SK-N-SH treated with all-trans-retinoic acid at 6 μM for 48 hours (cell line): ENCODE measurements around the gene LILRB1.

Experiments
- ATAC-seq: fragments of 200-7000 bp; cut with Tn5 transposase; 3 replicates; pipeline ENCODE4 v1.9.1; 2020; ENCODE audit warnings: mild to moderate bottlenecking, moderate library complexity
- ARNTL ChIP-seq: fragments of 450-650 bp; formaldehyde crosslinking; IDR thresholded peaks from 2 replicates; pipeline ENCODE4 v1.5.0; 2020; ENCODE audit warnings: low read depth, mild to moderate bottlenecking, moderate library complexity, borderline replicate concordance
- BACH2 ChIP-seq: fragments of 250-450 bp; sonication (Bioruptor Pico); IDR thresholded peaks from 2 replicates; pipeline ENCODE4 v1.9.0; 2021; ENCODE audit warnings: mild to moderate bottlenecking, borderline replicate concordance
- CREB5 ChIP-seq: fragments of 250-450 bp; sonication (Bioruptor Pico); IDR thresholded peaks from 2 replicates; pipeline ENCODE4 v1.5.1; 2020; ENCODE audit warnings: low read depth, mild to moderate bottlenecking, moderate library complexity
- CSDC2 ChIP-seq: fragments of 250-450 bp; sonication (Bioruptor Pico); IDR thresholded peaks from 2 replicates; pipeline ENCODE4 v1.5.0; 2020; ENCODE audit warnings: mild to moderate bottlenecking, moderate library complexity
- CSRNP3 ChIP-seq: fragments of 250-450 bp; sonication (Bioruptor Pico); IDR thresholded peaks from 2 replicates; pipeline ENCODE4 v1.5.1; 2021; ENCODE audit warnings: mild to moderate bottlenecking, moderate library complexity
- ESRRG ChIP-seq: fragments of 250-450 bp; sonication (Bioruptor Pico); IDR thresholded peaks from 2 replicates; pipeline ENCODE4 v1.6.1; 2021; ENCODE audit warnings: mild to moderate bottlenecking
- GLIS3 ChIP-seq: fragments of 250-450 bp; sonication (Bioruptor Pico); IDR thresholded peaks from 2 replicates; pipeline ENCODE4 v1.5.0; 2020; ENCODE audit warnings: mild to moderate bottlenecking, moderate library complexity
- OSR1 ChIP-seq: fragments of 250-450 bp; sonication (Bioruptor Pico); IDR thresholded peaks from 2 replicates; pipeline ENCODE4 v1.8.0; 2022; ENCODE audit warnings: moderate library complexity, mild to moderate bottlenecking, inconsistent platforms
- PPARA ChIP-seq: fragments of 250-450 bp; sonication (Bioruptor Pico); IDR thresholded peaks from 2 replicates; pipeline ENCODE4 v1.5.0; 2020; ENCODE audit warnings: mild to moderate bottlenecking, borderline replicate concordance
- RARB ChIP-seq: fragments of 250-450 bp; sonication (Bioruptor Pico); IDR thresholded peaks from 2 replicates; pipeline ENCODE4 v1.8.0; 2021; ENCODE audit warnings: mild to moderate bottlenecking, moderate library complexity
- SNAI2 ChIP-seq: fragments of 250-450 bp; sonication (Bioruptor Pico); IDR thresholded peaks from 2 replicates; pipeline ENCODE4 v1.5.0; 2020; ENCODE audit warnings: mild to moderate bottlenecking, moderate library complexity
- TOX ChIP-seq: fragments of 250-450 bp; sonication (Bioruptor Pico); IDR thresholded peaks from 2 replicates; pipeline ENCODE4 v1.8.0; 2021; ENCODE audit warnings: mild to moderate bottlenecking, moderate library complexity, borderline replicate concordance
- TSHZ2 ChIP-seq: fragments of 250-450 bp; sonication (Bioruptor Pico); IDR thresholded peaks from 2 replicates; pipeline ENCODE4 v1.5.0; 2020; ENCODE audit warnings: mild to moderate bottlenecking, moderate library complexity
- ZFP3 ChIP-seq: fragments of 250-450 bp; sonication (Bioruptor Pico); IDR thresholded peaks from 2 replicates; pipeline ENCODE4 v1.5.0; 2020; ENCODE audit warnings: mild to moderate bottlenecking, moderate library complexity
- ZFP30 ChIP-seq: fragments of 450-650 bp; formaldehyde crosslinking; IDR thresholded peaks from 2 replicates; pipeline ENCODE4 v1.5.0; 2022; ENCODE audit warnings: mild to moderate bottlenecking, moderate library complexity
- ZNF565 ChIP-seq: fragments of 450-650 bp; formaldehyde crosslinking; conservative IDR thresholded peaks from 2 replicates; pipeline ENCODE4 v1.5.0; 2020; ENCODE audit warnings: low read depth, mild to moderate bottlenecking, moderate library complexity
- ZNF70 ChIP-seq: fragments of 450-650 bp; formaldehyde crosslinking; IDR thresholded peaks from 2 replicates; pipeline ENCODE4 v1.5.0; 2020; ENCODE audit warnings: mild to moderate bottlenecking, moderate library complexity
- ZNF8 ChIP-seq: fragments of 450-650 bp; formaldehyde crosslinking; IDR thresholded peaks from 2 replicates; pipeline ENCODE4 v1.5.0; 2020; ENCODE audit warnings: mild to moderate bottlenecking, moderate library complexity
- TF ChIP-seq, protein P1 (sequence below): fragments of 250-450 bp; sonication (Bioruptor Pico); IDR thresholded peaks from 2 replicates; pipeline ENCODE4 v1.8.0; 2021; ENCODE audit warnings: low read depth, mild to moderate bottlenecking, moderate library complexity, borderline replicate concordance
- TF ChIP-seq, protein P2 (sequence below): fragments of 250-450 bp; sonication (Bioruptor Pico); IDR thresholded peaks from 2 replicates; pipeline ENCODE4 v1.8.0; 2020; ENCODE audit warnings: mild to moderate bottlenecking, moderate library complexity, borderline replicate concordance

LILRB1 gene

DNA sequence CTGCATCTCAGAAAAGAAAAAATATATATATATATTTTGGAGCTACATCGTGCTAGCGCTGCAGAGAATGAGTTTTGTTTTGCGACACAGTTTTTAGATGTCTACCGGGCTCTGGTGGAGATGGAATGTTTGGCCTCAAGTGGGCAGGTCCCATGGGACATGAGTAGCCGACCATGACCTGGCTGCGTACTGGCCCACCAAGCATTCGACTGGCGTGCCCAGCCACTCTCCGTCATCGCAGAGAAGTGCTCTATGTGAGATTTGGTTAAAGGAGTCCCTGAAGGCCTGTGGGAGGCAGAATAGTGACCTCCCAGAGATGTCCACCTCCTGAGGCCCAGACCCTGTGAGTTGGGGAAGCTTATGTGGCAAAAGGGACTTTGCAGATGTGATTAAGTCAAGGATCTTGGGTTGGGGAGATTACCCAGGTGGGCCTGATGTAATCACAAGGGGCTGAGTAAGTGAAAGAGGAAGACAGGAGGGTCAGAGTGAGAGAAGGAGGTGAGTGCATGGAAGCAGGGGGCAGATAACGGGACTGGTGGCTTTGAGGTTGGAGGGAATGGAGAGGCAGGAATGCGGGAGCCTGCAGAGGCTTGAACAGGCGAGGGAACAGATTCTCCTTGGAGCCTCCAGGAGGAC is 31.7 kb downstream of the LILRB1 start:
- TF ChIP-seq CSRNP3 (CRISPR knock-in tag) = no peak
- TF ChIP-seq BACH2 (CRISPR knock-in tag) = no peak
- no peak for TF ChIP-seq ARNTL
- no peak for ATAC-seq

DNA sequence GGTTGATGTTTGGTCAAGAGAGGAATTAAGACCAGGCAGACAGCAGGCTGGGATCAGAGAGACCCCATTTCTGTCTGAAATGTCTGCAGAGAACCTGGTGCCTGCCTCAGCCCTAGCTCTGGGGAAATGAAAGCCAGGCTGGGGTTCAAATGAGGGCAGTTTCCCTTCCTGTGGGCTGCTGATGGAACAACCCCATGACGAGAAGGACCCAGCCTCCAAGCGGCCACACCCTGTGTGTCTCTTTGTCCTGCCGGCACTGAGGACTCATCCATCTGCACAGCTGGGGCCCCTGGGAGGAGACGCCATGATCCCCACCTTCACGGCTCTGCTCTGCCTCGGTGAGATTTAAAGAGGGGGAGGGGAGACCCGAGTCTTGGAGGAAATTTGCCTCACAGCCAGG is 32.4 kb downstream of the LILRB1 start, which contains the start of gene LILRB4:
TSS of gene LILRB4 (plus strand) at position 256 of the 400 bp plus-strand sequence. CDS start at position 305, 49 bp downstream.
- no peak for ATAC-seq
- TF ChIP-seq PPARA (CRISPR knock-in tag) (no peak), GLIS3 (CRISPR knock-in tag) (no peak), ZFP3 (CRISPR knock-in tag) (no peak), CSRNP3 (CRISPR knock-in tag) (no peak), CSDC2 (no peak), SNAI2 (no peak), TSHZ2 (CRISPR knock-in tag) (no peak), ZNF8 (CRISPR knock-in tag) (no peak), ZFP30 (CRISPR knock-in tag) (no peak), TOX (CRISPR knock-in tag) (no peak), ESRRG (no peak), BACH2 (CRISPR knock-in tag) (no peak), RARB (CRISPR knock-in tag) (no peak), OSR1 (CRISPR knock-in tag) (no peak), CREB5 (CRISPR knock-in tag) (no peak), ZNF565 (no peak), ZNF70 (CRISPR knock-in tag) (no peak)
- TF ChIP-seq, protein P1, sequence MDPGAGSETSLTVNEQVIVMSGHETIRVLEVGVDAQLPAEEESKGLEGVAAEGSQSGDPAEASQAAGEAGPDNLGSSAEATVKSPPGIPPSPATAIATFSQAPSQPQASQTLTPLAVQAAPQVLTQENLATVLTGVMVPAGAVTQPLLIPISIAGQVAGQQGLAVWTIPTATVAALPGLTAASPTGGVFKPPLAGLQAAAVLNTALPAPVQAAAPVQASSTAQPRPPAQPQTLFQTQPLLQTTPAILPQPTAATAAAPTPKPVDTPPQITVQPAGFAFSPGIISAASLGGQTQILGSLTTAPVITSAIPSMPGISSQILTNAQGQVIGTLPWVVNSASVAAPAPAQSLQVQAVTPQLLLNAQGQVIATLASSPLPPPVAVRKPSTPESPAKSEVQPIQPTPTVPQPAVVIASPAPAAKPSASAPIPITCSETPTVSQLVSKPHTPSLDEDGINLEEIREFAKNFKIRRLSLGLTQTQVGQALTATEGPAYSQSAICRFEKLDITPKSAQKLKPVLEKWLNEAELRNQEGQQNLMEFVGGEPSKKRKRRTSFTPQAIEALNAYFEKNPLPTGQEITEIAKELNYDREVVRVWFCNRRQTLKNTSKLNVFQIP (CRISPR knock-in tag) = no peak
- TF ChIP-seq, protein P2, sequence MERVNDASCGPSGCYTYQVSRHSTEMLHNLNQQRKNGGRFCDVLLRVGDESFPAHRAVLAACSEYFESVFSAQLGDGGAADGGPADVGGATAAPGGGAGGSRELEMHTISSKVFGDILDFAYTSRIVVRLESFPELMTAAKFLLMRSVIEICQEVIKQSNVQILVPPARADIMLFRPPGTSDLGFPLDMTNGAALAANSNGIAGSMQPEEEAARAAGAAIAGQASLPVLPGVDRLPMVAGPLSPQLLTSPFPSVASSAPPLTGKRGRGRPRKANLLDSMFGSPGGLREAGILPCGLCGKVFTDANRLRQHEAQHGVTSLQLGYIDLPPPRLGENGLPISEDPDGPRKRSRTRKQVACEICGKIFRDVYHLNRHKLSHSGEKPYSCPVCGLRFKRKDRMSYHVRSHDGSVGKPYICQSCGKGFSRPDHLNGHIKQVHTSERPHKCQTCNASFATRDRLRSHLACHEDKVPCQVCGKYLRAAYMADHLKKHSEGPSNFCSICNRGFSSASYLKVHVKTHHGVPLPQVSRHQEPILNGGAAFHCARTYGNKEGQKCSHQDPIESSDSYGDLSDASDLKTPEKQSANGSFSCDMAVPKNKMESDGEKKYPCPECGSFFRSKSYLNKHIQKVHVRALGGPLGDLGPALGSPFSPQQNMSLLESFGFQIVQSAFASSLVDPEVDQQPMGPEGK = no peak
- TF ChIP-seq, all 23 proteins: peak for 0

DNA sequence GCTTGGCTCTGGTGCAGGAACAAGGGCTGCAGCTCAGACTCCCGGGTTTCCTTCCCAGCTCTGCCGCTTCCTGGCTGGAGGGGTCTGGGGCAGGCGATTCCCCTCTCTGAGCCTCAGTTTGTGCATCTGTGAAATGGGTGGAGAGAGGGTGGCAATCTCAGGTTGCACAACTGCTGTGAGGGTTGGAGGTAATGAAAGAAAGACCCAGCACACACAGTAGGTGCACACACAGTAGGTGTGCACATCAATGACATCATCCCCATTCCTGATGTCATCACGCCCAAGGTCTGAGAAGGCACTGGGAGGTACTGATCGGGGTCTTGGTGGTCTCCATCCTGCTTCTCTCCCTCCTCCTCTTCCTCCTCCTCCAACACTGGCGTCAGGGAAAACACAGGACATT is 35.2 kb downstream of the LILRB1 start:
- ATAC-seq = no peak
- TF ChIP-seq PPARA (CRISPR knock-in tag) = no peak
- TF ChIP-seq CSRNP3 (CRISPR knock-in tag) = no peak
- no peak for TF ChIP-seq ZNF8 (CRISPR knock-in tag)
- TF ChIP-seq, protein P1 (CRISPR knock-in tag) = no peak
- no peak for TF ChIP-seq ZFP3 (CRISPR knock-in tag)
- TF ChIP-seq CSDC2 = no peak
- TF ChIP-seq SNAI2 = no peak
- no peak for TF ChIP-seq ESRRG
- TF ChIP-seq ZNF565 = no peak
- TF ChIP-seq, all 23 proteins: peak for 0
